Activated B cell treated with CpG ODN at 0.5 μM for 24 hours (primary cell): Measurements from ENCODE around the gene NFAM1. TPM values are rescaled to one million over a fixed set of nuclear protein-coding genes. Genes with fewer than 3 reads are reported as not detected.

Experiments
- ATAC-seq: fragments of 200-7000 bp; cut with Tn5 transposase; one replicate; pipeline ENCODE4 v1.10.0; 2021; ENCODE audit warnings: low read depth, mild to moderate bottlenecking, moderate library complexity
- CTCF ChIA-PET: fragments of 350-600 bp; sonication (Branson Sonifier 250); formaldehyde crosslinking; loops from one replicate; lab custom pipeline; 2021; ENCODE audit warnings: antibody characterized with exemption; lab: Charles Lee
- POLR2A ChIA-PET: fragments of 350-600 bp; sonication (Branson Sonifier 250); formaldehyde crosslinking; loops from one replicate; lab custom pipeline; 2021; ENCODE audit warnings: antibody characterized with exemption; lab: Charles Lee
- DNase-seq: peaks from one replicate; pipeline ENCODE4 v3.0.0; 2022
- H3K27ac Mint-ChIP-seq: one replicate; pipeline ENCODE4 v1.8.0; 2020; ENCODE audit warnings: mixed read lengths
- H3K27me3 Mint-ChIP-seq: one replicate; pipeline ENCODE4 v1.8.0; 2021; ENCODE audit warnings: mixed read lengths
- H3K36me3 Mint-ChIP-seq: one replicate; pipeline ENCODE4 v1.8.0; 2021; ENCODE audit warnings: low read depth, mixed read lengths
- H3K4me1 Mint-ChIP-seq: one replicate; pipeline ENCODE4 v1.8.0; 2021; ENCODE audit warnings: mixed read lengths
- H3K4me3 Mint-ChIP-seq: one replicate; pipeline ENCODE4 v1.8.0; 2020; ENCODE audit warnings: mild to moderate bottlenecking, mixed read lengths
- H3K9me3 Mint-ChIP-seq: one replicate; pipeline ENCODE4 v1.8.0; 2020; ENCODE audit warnings: mixed read lengths
- intact Hi-C: fragments of 100-400 bp; cut with micrococcal nuclease; formaldehyde crosslinking; loops from one replicate; pipeline ENCODE4 v1.15.1; 2024
- total RNA-seq: library from RNA; stranded (reverse); gene quantifications from 2 replicates; pipeline ENCODE4 v1.2.3, GENCODE V29; 2022
- TF ChIP-seq, protein P1 (sequence below): fragments of 200-600 bp; IDR thresholded peaks from one replicate; pipeline ENCODE4 v1.8.0; 2022; ENCODE audit warnings: antibody characterized with exemption, mild to moderate bottlenecking

NFAM1 gene
- total RNA-seq, 1 donor from 2014 or later, result 0.18 TPM

DNA sequence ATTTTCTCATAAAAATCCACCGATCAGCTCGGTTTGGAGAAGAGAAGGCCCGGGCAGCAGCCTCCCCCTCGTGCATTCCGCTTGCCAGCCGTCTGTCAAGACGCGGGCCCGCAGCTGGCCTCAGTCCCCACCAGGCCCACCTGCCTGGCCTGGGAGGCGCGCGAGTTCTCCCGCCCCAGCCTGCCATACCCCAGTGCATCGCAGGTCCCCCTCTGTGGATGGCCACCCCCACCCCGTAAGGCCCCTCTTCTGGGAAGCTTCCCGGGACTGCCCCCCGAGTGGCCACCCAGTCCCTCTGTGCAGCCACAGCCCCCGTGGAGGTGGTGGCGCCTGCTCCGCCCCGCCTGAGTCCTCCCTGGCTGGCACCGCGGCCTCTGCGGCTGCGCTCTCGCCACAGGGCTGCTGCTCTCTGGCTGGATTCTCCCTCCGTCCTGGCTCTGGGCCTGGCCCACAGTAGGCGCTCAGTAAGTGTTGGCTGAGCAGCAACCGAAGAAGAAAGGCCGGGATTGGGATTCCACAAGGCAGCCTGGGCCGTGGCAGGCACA is 87.8 kb downstream of the NFAM1 start:
- H3K27me3 Mint-ChIP-seq, result peaks cover 32% of the 10 kb centered on the region
- ATAC-seq (no peak), DNase-seq (no peak)
- peak overlapping the region; percentile 56 for H3K4me3 Mint-ChIP-seq
- no peaks in the 10 kb centered on the region for H3K36me3 Mint-ChIP-seq
- TF ChIP-seq, protein P1, sequence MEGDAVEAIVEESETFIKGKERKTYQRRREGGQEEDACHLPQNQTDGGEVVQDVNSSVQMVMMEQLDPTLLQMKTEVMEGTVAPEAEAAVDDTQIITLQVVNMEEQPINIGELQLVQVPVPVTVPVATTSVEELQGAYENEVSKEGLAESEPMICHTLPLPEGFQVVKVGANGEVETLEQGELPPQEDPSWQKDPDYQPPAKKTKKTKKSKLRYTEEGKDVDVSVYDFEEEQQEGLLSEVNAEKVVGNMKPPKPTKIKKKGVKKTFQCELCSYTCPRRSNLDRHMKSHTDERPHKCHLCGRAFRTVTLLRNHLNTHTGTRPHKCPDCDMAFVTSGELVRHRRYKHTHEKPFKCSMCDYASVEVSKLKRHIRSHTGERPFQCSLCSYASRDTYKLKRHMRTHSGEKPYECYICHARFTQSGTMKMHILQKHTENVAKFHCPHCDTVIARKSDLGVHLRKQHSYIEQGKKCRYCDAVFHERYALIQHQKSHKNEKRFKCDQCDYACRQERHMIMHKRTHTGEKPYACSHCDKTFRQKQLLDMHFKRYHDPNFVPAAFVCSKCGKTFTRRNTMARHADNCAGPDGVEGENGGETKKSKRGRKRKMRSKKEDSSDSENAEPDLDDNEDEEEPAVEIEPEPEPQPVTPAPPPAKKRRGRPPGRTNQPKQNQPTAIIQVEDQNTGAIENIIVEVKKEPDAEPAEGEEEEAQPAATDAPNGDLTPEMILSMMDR, result no peak
- H3K4me1 Mint-ChIP-seq, result peaks cover 12% of the 10 kb centered on the region
- H3K27ac Mint-ChIP-seq, result no peak overlapping the region
- ChIA-PET POLR2A (interaction anchor here (0.6 kb wide), 1 partner anchor 87 kb away, joined by 4 read pairs; the partner anchor contains the start of gene NFAM1), CTCF (no interaction called here)
- no peaks in the 10 kb centered on the region for H3K9me3 Mint-ChIP-seq
- intact Hi-C loops, result no loop called here

GRCh38 chr22:42343531-42344081 is 88.6 kb downstream of the NFAM1 start:
- peaks cover 12% of the 10 kb centered on the region for H3K4me1 Mint-ChIP-seq
- POLR2A ChIA-PET, result no interaction called here
- ATAC-seq (peak; percentile 49), DNase-seq (no peak)
- peaks cover 36% of the 10 kb centered on the region for H3K27me3 Mint-ChIP-seq
- TF ChIP-seq, protein P1, result no peak
- H3K27ac Mint-ChIP-seq, result no peak overlapping the region
- intact Hi-C loops, result no loop called here
- H3K4me3 Mint-ChIP-seq, result no peak overlapping the region
- H3K36me3 Mint-ChIP-seq, result no peaks in the 10 kb centered on the region
- CTCF ChIA-PET, result no interaction called here
- no peaks in the 10 kb centered on the region for H3K9me3 Mint-ChIP-seq

DNA sequence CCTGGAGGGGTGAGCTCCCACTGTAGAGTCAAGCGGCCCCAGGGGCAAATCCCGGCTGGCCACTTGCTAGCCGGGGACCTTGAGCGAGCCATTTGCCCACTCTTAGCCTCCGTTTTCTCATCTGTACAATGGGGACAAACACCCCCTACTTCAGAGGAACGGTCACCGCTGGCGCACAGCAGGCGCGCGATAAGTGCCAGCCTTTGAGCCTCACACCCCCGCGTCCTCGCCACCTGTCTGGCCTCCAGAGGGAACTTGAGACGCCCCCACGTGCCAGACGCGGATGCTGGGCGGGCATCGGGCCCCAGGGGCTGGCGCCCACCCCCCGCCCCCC is 89.1 kb downstream of the NFAM1 start:
- no peak overlapping the region for H3K27ac Mint-ChIP-seq
- POLR2A ChIA-PET, result no interaction called here
- CTCF ChIA-PET, result no interaction called here
- peaks cover 12% of the 10 kb centered on the region for H3K4me1 Mint-ChIP-seq
- no peak for DNase-seq
- TF ChIP-seq, protein P1, result no peak
- peak overlapping the region; percentile 50 for H3K4me3 Mint-ChIP-seq
- no peaks in the 10 kb centered on the region for H3K36me3 Mint-ChIP-seq
- H3K27me3 Mint-ChIP-seq, result peaks cover 38% of the 10 kb centered on the region
- no peak for ATAC-seq
- intact Hi-C loops, result no loop called here
- H3K9me3 Mint-ChIP-seq, result no peaks in the 10 kb centered on the region

GRCh38 chr22:42342426-42343120 is 89.6 kb downstream of the NFAM1 start:
- Mint-ChIP-seq H3K4me1 (peaks cover 12% of the 10 kb centered on the region), H3K9me3 (no peaks in the 10 kb centered on the region), H3K36me3 (no peaks in the 10 kb centered on the region), H3K27me3 (peaks cover 42% of the 10 kb centered on the region), H3K27ac (no peak overlapping the region), H3K4me3 (peak overlapping the region; percentile 50)
- ChIA-PET CTCF (no interaction called here), POLR2A (no interaction called here)
- TF ChIP-seq, protein P1, result no peak
- DNase-seq (no peak), ATAC-seq (no peak)
- intact Hi-C loops, result no loop called here

- CTCF ChIA-PET, result no interaction called here
- TF ChIP-seq, protein P1, result no peak
- Mint-ChIP-seq H3K27me3 (peaks cover 44% of the 10 kb centered on the region), H3K36me3 (no peaks in the 10 kb centered on the region), H3K4me1 (peaks cover 12% of the 10 kb centered on the region), H3K9me3 (no peaks in the 10 kb centered on the region), H3K4me3 (no peak overlapping the region), H3K27ac (no peak overlapping the region)
- ATAC-seq, result no peak
- DNase-seq, result no peak
- POLR2A ChIA-PET, result no interaction called here
- intact Hi-C loops, result no loop called here
Observed at GRCh38 chr22:42341779-42342178, 90.4 kb downstream of the NFAM1 start.
